ENCODE measurements around the gene PLIN3. TPM values are rescaled to one million over a fixed set of nuclear protein-coding genes. Genes with fewer than 3 reads are reported as not detected.

Gene PLIN3
- total and polyA plus RNA-seq, 9 of the 15 experiments (the other 6 are each of a cell fraction or from before 2014, with no cell fraction given), result 7.5 to 75.6 (median 43.1) TPM

GRCh38 chr19:4806384-4806783, 61.1 kb downstream of the PLIN3 start (continued):
- no peak for TF ChIP-seq ZNF655 (CRISPR knock-in tag; IDR thresholded peaks at IDR 0.05)
- TF ChIP-seq E2F3 (CRISPR knock-in tag; IDR thresholded peaks at IDR 0.05), result no peak
- TF ChIP-seq NCOR1 (IDR thresholded peaks at IDR 0.05), result no peak
- TF ChIP-seq FOXM1 (IDR thresholded peaks at IDR 0.05; ENCODE audit: low read depth), result no peak
- TF ChIP-seq FOXM1 (CRISPR knock-in tag; IDR thresholded peaks at IDR 0.05; ENCODE audit: low read depth), result no peak
- TF ChIP-seq SP2 (IDR thresholded peaks at IDR 0.05; ENCODE audit: extremely low read depth, low read depth, low read length, poor library complexity, severe bottlenecking), result no peak
- TF ChIP-seq STAT5A (IDR thresholded peaks at IDR 0.05; ENCODE audit: borderline replicate concordance, low read length), result no peak
- no peak for TF ChIP-seq CHCHD3 (CRISPR knock-in tag; IDR thresholded peaks at IDR 0.05)
- TF ChIP-seq CBX1 (IDR thresholded peaks at IDR 0.05; ENCODE audit: low read depth), result 0 out of 2 replicates have a peak, but pooled peaks have one; percentile 12
- no peak for TF ChIP-seq DPF2 (IDR thresholded peaks at IDR 0.05)
- TF ChIP-seq TAF15 (IDR thresholded peaks at IDR 0.05; ENCODE audit: low read depth, low read length), result no peak
- no peak for TF ChIP-seq MTA3 (IDR thresholded peaks at IDR 0.05; ENCODE audit: borderline replicate concordance)
- TF ChIP-seq, protein P1, sequence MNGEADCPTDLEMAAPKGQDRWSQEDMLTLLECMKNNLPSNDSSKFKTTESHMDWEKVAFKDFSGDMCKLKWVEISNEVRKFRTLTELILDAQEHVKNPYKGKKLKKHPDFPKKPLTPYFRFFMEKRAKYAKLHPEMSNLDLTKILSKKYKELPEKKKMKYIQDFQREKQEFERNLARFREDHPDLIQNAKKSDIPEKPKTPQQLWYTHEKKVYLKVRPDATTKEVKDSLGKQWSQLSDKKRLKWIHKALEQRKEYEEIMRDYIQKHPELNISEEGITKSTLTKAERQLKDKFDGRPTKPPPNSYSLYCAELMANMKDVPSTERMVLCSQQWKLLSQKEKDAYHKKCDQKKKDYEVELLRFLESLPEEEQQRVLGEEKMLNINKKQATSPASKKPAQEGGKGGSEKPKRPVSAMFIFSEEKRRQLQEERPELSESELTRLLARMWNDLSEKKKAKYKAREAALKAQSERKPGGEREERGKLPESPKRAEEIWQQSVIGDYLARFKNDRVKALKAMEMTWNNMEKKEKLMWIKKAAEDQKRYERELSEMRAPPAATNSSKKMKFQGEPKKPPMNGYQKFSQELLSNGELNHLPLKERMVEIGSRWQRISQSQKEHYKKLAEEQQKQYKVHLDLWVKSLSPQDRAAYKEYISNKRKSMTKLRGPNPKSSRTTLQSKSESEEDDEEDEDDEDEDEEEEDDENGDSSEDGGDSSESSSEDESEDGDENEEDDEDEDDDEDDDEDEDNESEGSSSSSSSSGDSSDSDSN (IDR thresholded peaks at IDR 0.05; ENCODE audit: borderline replicate concordance in 1 of 2, low read depth in 2 of 2, low read length in 2 of 2), result no peak
- TF ChIP-seq KLF16 (IDR thresholded peaks at IDR 0.05), result no peak
- peak; percentile 73; the same call in 1 of the 2 replicates for TF ChIP-seq BCOR (IDR thresholded peaks at IDR 0.05)
- no peak for TF ChIP-seq POLR2AphosphoS2 (IDR thresholded peaks at IDR 0.05; ENCODE audit: low read length)
- TF ChIP-seq ETS2 (tag; IDR thresholded peaks at IDR 0.05; ENCODE audit: borderline replicate concordance, poor library complexity, severe bottlenecking), result no peak
- no peak for TF ChIP-seq KAT8 (IDR thresholded peaks at IDR 0.05; ENCODE audit: low read depth)
- TF ChIP-seq RCOR1 (IDR thresholded peaks at IDR 0.05; ENCODE audit: borderline replicate concordance in 1 of 2, low read depth in 2 of 2, low read length in 2 of 2), result peak in 1 of 2 experiments; percentile 51; a peak in 1 of 4 replicates
- TF ChIP-seq, protein P2, sequence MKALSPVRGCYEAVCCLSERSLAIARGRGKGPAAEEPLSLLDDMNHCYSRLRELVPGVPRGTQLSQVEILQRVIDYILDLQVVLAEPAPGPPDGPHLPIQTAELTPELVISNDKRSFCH (CRISPR knock-in tag; IDR thresholded peaks at IDR 0.05), result no peak
- TF ChIP-seq, protein P2 (tag; IDR thresholded peaks at IDR 0.05), result no peak
- TF ChIP-seq ZEB2 (IDR thresholded peaks at IDR 0.05), result no peak
- TF ChIP-seq FOXA1 (IDR thresholded peaks at IDR 0.05; ENCODE audit: borderline replicate concordance), result no peak
- TF ChIP-seq, protein P3, sequence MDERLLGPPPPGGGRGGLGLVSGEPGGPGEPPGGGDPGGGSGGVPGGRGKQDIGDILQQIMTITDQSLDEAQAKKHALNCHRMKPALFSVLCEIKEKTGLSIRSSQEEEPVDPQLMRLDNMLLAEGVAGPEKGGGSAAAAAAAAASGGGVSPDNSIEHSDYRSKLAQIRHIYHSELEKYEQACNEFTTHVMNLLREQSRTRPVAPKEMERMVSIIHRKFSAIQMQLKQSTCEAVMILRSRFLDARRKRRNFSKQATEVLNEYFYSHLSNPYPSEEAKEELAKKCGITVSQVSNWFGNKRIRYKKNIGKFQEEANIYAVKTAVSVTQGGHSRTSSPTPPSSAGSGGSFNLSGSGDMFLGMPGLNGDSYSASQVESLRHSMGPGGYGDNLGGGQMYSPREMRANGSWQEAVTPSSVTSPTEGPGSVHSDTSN (CRISPR knock-in tag; IDR thresholded peaks at IDR 0.05; ENCODE audit: low read depth), result no peak
- TF ChIP-seq, protein P3 (tag; conservative IDR thresholded peaks at IDR 0.05; ENCODE audit: low read depth), result no peak
- TF ChIP-seq CHD1 (IDR thresholded peaks at IDR 0.05; ENCODE audit: low read length), result no peak

All from K562 (cell line).